Breast epithelium (tissue), 4 donors: Measurements from ENCODE around the gene TTI1. TPM values are rescaled to one million over a fixed set of nuclear protein-coding genes. Genes with fewer than 3 reads are reported as not detected.

Source experiments
- DNase-seq, 2 donors: peaks; one replicate each; pipeline ENCODE4 v3.0.0-alpha.2; 2019; ENCODE audit warnings: low spot score in 2 of 2
- H3K27ac ChIP-seq, 2 donors: fragments of 200-600 bp; sonication (generic) in 1 of 2; one replicate each; pipeline ENCODE4 v1.5.1; 2016 to 2019; ENCODE audit warnings: mild to moderate bottlenecking in 1 of 2
- H3K27me3 ChIP-seq, 2 donors: fragments of 200-600 bp; sonication (generic) in 1 of 2; one replicate each; pipeline versions ENCODE4 v1.5.1 to v1.6.0; 2017 to 2019; ENCODE audit warnings: control low read depth in 1 of 2, mild to moderate bottlenecking in 1 of 2
- H3K36me3 ChIP-seq: fragments of 200-600 bp; one replicate; pipeline ENCODE4 v1.5.1; 2019
- H3K4me1 ChIP-seq, 2 donors: fragments of 200-600 bp; sonication (generic); one replicate each; pipeline ENCODE4 v1.5.1; 2016 to 2019; ENCODE audit warnings: control low read depth in 1 of 2
- H3K4me3 ChIP-seq, 3 donors: fragments of 200-600 bp; sonication (generic); 1 replicate in 2 of 3; 2 replicates in 1 of 3; pipeline ENCODE4 v1.5.1; 2016 to 2019; ENCODE audit warnings: mild to moderate bottlenecking in 3 of 3, moderate library complexity in 2 of 3
- H3K9me3 ChIP-seq, 2 donors: fragments of 200-600 bp; sonication (generic) in 1 of 2; one replicate each; pipeline ENCODE4 v1.5.1; 2016 to 2019; ENCODE audit warnings: control low read depth in 1 of 2
- CTCF ChIP-seq, 3 donors: fragments of 450-650 bp; IDR thresholded peaks; one replicate each; pipeline ENCODE4 v1.5.1; 2016 to 2017; ENCODE audit warnings: antibody characterized with exemption in 3 of 3, mild to moderate bottlenecking in 3 of 3, moderate library complexity in 3 of 3
- POLR2A ChIP-seq: fragments of 450-650 bp; IDR thresholded peaks from one replicate; pipeline ENCODE4 v1.6.1; 2016; ENCODE audit warnings: antibody characterized with exemption, mild to moderate bottlenecking, moderate library complexity
- POLR2AphosphoS5 ChIP-seq, 3 donors: sonication (generic); formaldehyde crosslinking; IDR thresholded peaks; one replicate each; pipeline ENCODE4 v1.6.1; 2017; ENCODE audit warnings: antibody characterized with exemption in 3 of 3
- intact Hi-C: fragments of 100-400 bp; cut with DNase I; formaldehyde crosslinking; loops from one replicate; pipeline ENCODE4 v1.15.1; 2023; ENCODE audit warnings: low total_unique reads
- total RNA-seq, 3 donors: library from RNA; depleted of rRNA; stranded (reverse); fragments of >200 nt; gene quantifications; one replicate each; pipeline ENCODE4 v1.1.0, GENCODE V29; 2016

Gene TTI1
- total RNA-seq, 3 donors from 2014 or later: 10.2 to 20.2 (median 16.7) TPM

GRCh38 chr20:37944456-37944981, 88.7 kb downstream of the TTI1 start:
- Histone ChIP-seq H3K36me3 (no peaks in the 10 kb centered on the region), H3K9me3 (no peaks in the 10 kb centered on the region), H3K27me3 (peaks cover 0 to 6% of the 10 kb centered on the region in 2 donors), H3K4me3 (no peak overlapping the region), H3K27ac (no peak overlapping the region), H3K4me1 (no peaks in the 10 kb centered on the region)
- intact Hi-C loops: no loop called here
- DNase-seq: peak in 1 of 2 donors; percentile 7
- TF ChIP-seq POLR2A: no peak
- no peak for TF ChIP-seq POLR2AphosphoS5 (IDR thresholded peaks at IDR 0.05)
- TF ChIP-seq CTCF (IDR thresholded peaks at IDR 0.05): no peak

- intact Hi-C loops: no loop called here
- Histone ChIP-seq H3K4me3 (no peak overlapping the region), H3K9me3 (no peaks in the 10 kb centered on the region), H3K36me3 (no peaks in the 10 kb centered on the region), H3K4me1 (no peaks in the 10 kb centered on the region), H3K27me3 (peaks cover 0 to 6% of the 10 kb centered on the region in 2 donors), H3K27ac (no peak overlapping the region)
- peak; percentile 4 to 36 for DNase-seq
- no peak for TF ChIP-seq POLR2AphosphoS5 (IDR thresholded peaks at IDR 0.05)
- TF ChIP-seq CTCF (IDR thresholded peaks at IDR 0.05): no peak
- no peak for TF ChIP-seq POLR2A
These were observed 89.5 kb downstream of the TTI1 start for GRCh38 chr20:37943501-37944455.

- Histone ChIP-seq H3K27ac (no peak overlapping the region), H3K36me3 (no peaks in the 10 kb centered on the region), H3K9me3 (no peaks in the 10 kb centered on the region), H3K4me3 (no peak overlapping the region), H3K27me3 (peaks cover 0 to 6% of the 10 kb centered on the region in 2 donors), H3K4me1 (no peaks in the 10 kb centered on the region)
- no peak for TF ChIP-seq POLR2AphosphoS5 (IDR thresholded peaks at IDR 0.05)
- TF ChIP-seq POLR2A: no peak
- no peak for TF ChIP-seq CTCF (IDR thresholded peaks at IDR 0.05)
- intact Hi-C loops: no loop called here
- DNase-seq: peak in 1 of 2 donors; percentile 19
These were observed 90.2 kb downstream of the TTI1 start for GRCh38 chr20:37943033-37943432.

- peaks cover 0 to 6% of the 10 kb centered on the region in 2 donors for H3K27me3 ChIP-seq
- no peaks in the 10 kb centered on the region for H3K9me3 ChIP-seq
- TF ChIP-seq CTCF (IDR thresholded peaks at IDR 0.05) (no peak), POLR2A (no peak), POLR2AphosphoS5 (IDR thresholded peaks at IDR 0.05) (no peak)
- H3K4me1 ChIP-seq: no peaks in the 10 kb centered on the region
- peak in 1 of 2 donors; percentile 12 for DNase-seq
- H3K27ac ChIP-seq: no peak overlapping the region
- intact Hi-C loops: no loop called here
- H3K36me3 ChIP-seq: no peaks in the 10 kb centered on the region
- no peak overlapping the region for H3K4me3 ChIP-seq
These were observed 91.3 kb downstream of the TTI1 start for GRCh38 chr20:37941992-37942391.

- H3K4me3 ChIP-seq: no peak overlapping the region
- H3K27me3 ChIP-seq: peaks cover 0 to 3% of the 10 kb centered on the region in 2 donors
- H3K9me3 ChIP-seq: no peaks in the 10 kb centered on the region
- intact Hi-C loops: no loop called here
- H3K4me1 ChIP-seq: no peaks in the 10 kb centered on the region
- no peaks in the 10 kb centered on the region for H3K36me3 ChIP-seq
- H3K27ac ChIP-seq: no peak overlapping the region
- peak in 1 of 2 donors; percentile 48 for DNase-seq
- TF ChIP-seq POLR2A (no peak), POLR2AphosphoS5 (IDR thresholded peaks at IDR 0.05) (no peak)
These were observed 91.9 kb downstream of the TTI1 start for GRCh38 chr20:37941332-37941731.
